Measurements from ENCODE around the gene NCKAP5L. TPM values are rescaled to one million over a fixed set of nuclear protein-coding genes. Genes with fewer than 3 reads are reported as not detected.

NCKAP5L gene
- total and polyA plus RNA-seq, 2 of the 8 experiments (the other 6 are each of a cell fraction or from before 2014, with no cell fraction given), result 9.4 to 27.9 TPM

- Histone ChIP-seq H3K79me2 (ENCODE audit: control insufficient read depth in 1 of 2, insufficient read depth in 2 of 2, low read length in 2 of 2) (peaks cover 0 to 15% of the 10 kb centered on the region in 2 experiments; a peak in 1 of 4 replicates), H2BK15ac (ENCODE audit: low read length) (no peak overlapping the region), H3K36me3 (ENCODE audit: control insufficient read depth in 2 of 4, insufficient read depth in 4 of 4, low read length in 3 of 4) (peaks cover 0 to 30% (median 7%) of the 10 kb centered on the region in 4 experiments; a peak in 6 of 8 replicates), H3K4me1 (replicated peaks in 1 of 4; ENCODE audit: control insufficient read depth in 3 of 4, insufficient read depth in 4 of 4, low read length in 3 of 4) (peaks cover 16 to 29% (median 22%) of the 10 kb centered on the region in 4 experiments), H3K4me2 (ENCODE audit: insufficient read depth in 1 of 2, low read depth in 2 of 2, low read length in 2 of 2) (no peak overlapping the region), H3K23ac (ENCODE audit: insufficient read length) (no peak overlapping the region), H3K79me1 (ENCODE audit: low read depth, low read length) (peaks cover 7% of the 10 kb centered on the region; the same call in 1 of the 2 replicates), H2BK20ac (ENCODE audit: low read length) (no peak overlapping the region), H3K23me2 (ENCODE audit: low read depth, low read length) (no peaks in the 10 kb centered on the region; the same call in 1 of the 2 replicates), H3K4ac (replicated peaks; ENCODE audit: insufficient read length, low read depth, low read length) (no peak overlapping the region), H3K27ac (ENCODE audit: low read depth, low read length) (no peak overlapping the region), H2BK12ac (ENCODE audit: low read depth, low read length) (no peak overlapping the region), H3K9ac (replicated peaks in 1 of 4; ENCODE audit: extremely low read depth in 1 of 4, low read depth in 3 of 4, low read length in 3 of 4) (no peak overlapping the region), H2BK5ac (ENCODE audit: low read depth, low read length) (no peak overlapping the region), H2AK5ac (ENCODE audit: low read depth, low read length) (no peak overlapping the region), H3K9me3 (ENCODE audit: insufficient read depth in 2 of 2, low read depth in 1 of 2, low read length in 1 of 2) (no peaks in the 10 kb centered on the region), H3K14ac (ENCODE audit: insufficient read length) (no peak overlapping the region), H2BK120ac (replicated peaks; ENCODE audit: low read depth, low read length) (no peak overlapping the region), H3K4me3 (ENCODE audit: extremely low read depth in 1 of 4, insufficient read depth in 2 of 4, low read depth in 3 of 4, low read length in 4 of 4) (no peak overlapping the region), H3K18ac (ENCODE audit: extremely low read depth, low read length) (no peak overlapping the region), H3K56ac (replicated peaks; ENCODE audit: insufficient read length, low read depth, low read length) (no peak overlapping the region), H4K5ac (ENCODE audit: insufficient read length, low read depth, low read length) (no peak overlapping the region), H4K91ac (replicated peaks; ENCODE audit: insufficient read length, low read length) (no peak overlapping the region), H4K8ac (ENCODE audit: extremely low read depth, insufficient read depth, low read length) (no peak overlapping the region), H4K20me1 (replicated peaks in 1 of 2; ENCODE audit: control insufficient read depth in 1 of 2, insufficient read depth in 2 of 2, low read length in 2 of 2) (peaks cover 4 to 10% of the 10 kb centered on the region in 2 experiments), H2AFZ (ENCODE audit: low read length) (no peak overlapping the region), H3K27me3 (replicated peaks in 1 of 4; ENCODE audit: control insufficient read depth in 3 of 4, extremely low read depth in 1 of 4, insufficient read depth in 3 of 4, low read length in 3 of 4) (no peaks in the 10 kb centered on the region)
- CTCF ChIA-PET (ENCODE audit: partially characterized antibody), result interaction anchor here (2.7 to 6.4 kb wide), 4 partner anchors 8 to 32 kb away, joined by 14 to 44 read pairs (median 24); no protein-coding TSS in a partner anchor
- DNase-seq (ENCODE audit: low read depth in 1 of 2, low spot score in 2 of 2) (no peak), FAIRE-seq (no peak)
- TF ChIP-seq USF2 (IDR thresholded peaks at IDR 0.05; ENCODE audit: low read length) (no peak), SAP30 (IDR thresholded peaks at IDR 0.05; ENCODE audit: insufficient read depth, insufficient replicate concordance, low read length) (no peak), JUND (IDR thresholded peaks at IDR 0.05; ENCODE audit: low read length) (no peak), EZH2 (IDR thresholded peaks at IDR 0.05; ENCODE audit: low read depth, low read length, severe bottlenecking) (no peak)
- WGBS, 2 experiments (ENCODE audit: extremely low coverage in 1 of 2, insufficient coverage in 1 of 2, insufficient read length in 1 of 2, insufficient replicate concordance in 2 of 2, low coverage in 1 of 2, low lambda C conversion rate in 2 of 2, missing lambda C conversion rate in 1 of 2), result 89% methylated on average over 7 of the region's 7 CpGs; no CpG with 5 or more reads in 1 of the 2 experiments
- POLR2A ChIA-PET (ENCODE audit: partially characterized antibody), result interaction anchor here (0.6 to 1.2 kb wide), 3 partner anchors 11 to 21 kb away, joined by 3 read pairs; no protein-coding TSS in a partner anchor
Measured at GRCh38 chr12:49806321-49806813, 21.8 kb downstream of the NCKAP5L start.

All from H1 (cell line).